Endothelial cell of umbilical vein (primary cell): ENCODE measurements around the gene NUMA1.

Experiments used
- MYC ChIP-seq: IDR thresholded peaks from one replicate; pipeline ENCODE4 v1.6.1; 2011; ENCODE audit warnings: mild to moderate bottlenecking, low read depth, low read length
- TF ChIP-seq, protein P1 (sequence below), 2 donors: IDR thresholded peaks; 1 replicate in 1 of 2; 2 replicates in 1 of 2; pipeline ENCODE4 v1.5.1; 2011; ENCODE audit warnings: low read length in 2 of 2, mild to moderate bottlenecking in 2 of 2, moderate library complexity in 2 of 2, control low read depth in 1 of 2, inconsistent platforms in 1 of 2, low read depth in 1 of 2; ENCODE audit not compliant: insufficient read depth in 1 of 2; ENCODE audit errors: extremely low read depth in 1 of 2

DNA sequence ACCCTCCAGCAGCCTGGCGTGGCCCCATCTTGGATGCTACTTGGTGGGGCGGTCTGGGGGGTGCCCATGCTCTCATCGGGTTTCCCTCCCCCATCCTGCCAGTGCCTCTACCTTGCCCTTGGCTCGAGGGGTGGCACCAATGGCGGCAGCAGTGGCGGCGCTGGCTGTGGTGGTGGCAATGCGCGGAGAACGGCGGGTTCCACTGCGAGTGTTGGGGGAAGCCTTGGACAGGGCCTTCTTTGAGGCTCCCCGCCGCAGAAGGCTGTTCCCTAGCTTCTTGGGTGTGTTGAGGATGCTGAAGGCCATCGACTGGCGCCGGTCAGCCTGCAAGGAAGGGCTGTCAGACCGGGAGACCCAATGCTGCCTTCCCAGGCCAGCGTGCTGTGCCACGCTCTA, 76.6 kb downstream of the NUMA1 start:
- TF ChIP-seq, protein P1, sequence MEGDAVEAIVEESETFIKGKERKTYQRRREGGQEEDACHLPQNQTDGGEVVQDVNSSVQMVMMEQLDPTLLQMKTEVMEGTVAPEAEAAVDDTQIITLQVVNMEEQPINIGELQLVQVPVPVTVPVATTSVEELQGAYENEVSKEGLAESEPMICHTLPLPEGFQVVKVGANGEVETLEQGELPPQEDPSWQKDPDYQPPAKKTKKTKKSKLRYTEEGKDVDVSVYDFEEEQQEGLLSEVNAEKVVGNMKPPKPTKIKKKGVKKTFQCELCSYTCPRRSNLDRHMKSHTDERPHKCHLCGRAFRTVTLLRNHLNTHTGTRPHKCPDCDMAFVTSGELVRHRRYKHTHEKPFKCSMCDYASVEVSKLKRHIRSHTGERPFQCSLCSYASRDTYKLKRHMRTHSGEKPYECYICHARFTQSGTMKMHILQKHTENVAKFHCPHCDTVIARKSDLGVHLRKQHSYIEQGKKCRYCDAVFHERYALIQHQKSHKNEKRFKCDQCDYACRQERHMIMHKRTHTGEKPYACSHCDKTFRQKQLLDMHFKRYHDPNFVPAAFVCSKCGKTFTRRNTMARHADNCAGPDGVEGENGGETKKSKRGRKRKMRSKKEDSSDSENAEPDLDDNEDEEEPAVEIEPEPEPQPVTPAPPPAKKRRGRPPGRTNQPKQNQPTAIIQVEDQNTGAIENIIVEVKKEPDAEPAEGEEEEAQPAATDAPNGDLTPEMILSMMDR (IDR thresholded peaks at IDR 0.05; ENCODE audit: extremely low read depth in 1 of 2, insufficient read depth in 1 of 2, low read depth in 1 of 2, low read length in 2 of 2): no peak
- TF ChIP-seq MYC: no peak
